KG1 (cell line): Measurements from ENCODE around the gene FIGN.

ENCODE experiments used
- DNase-seq: peaks from one replicate; lab custom pipeline; 2025; lab: John Stamatoyannopoulos, UW

FIGN gene

GRCh38 chr2:163662141-163662780, 73.5 kb downstream of the FIGN start:
- no peak for DNase-seq

- DNase-seq, result no peak
These were observed 76.6 kb downstream of the FIGN start for GRCh38 chr2:163659224-163659623.

GRCh38 chr2:163658556-163658955, 77.3 kb downstream of the FIGN start:
- no peak for DNase-seq

GRCh38 chr2:163657281-163657656, 78.5 kb downstream of the FIGN start:
- DNase-seq, result no peak

GRCh38 chr2:163656622-163657280, 79.1 kb downstream of the FIGN start:
- DNase-seq, result no peak

- no peak for DNase-seq
These were observed 80.1 kb downstream of the FIGN start for GRCh38 chr2:163655667-163656066.

GRCh38 chr2:163652751-163653150, 83.1 kb downstream of the FIGN start:
- no peak for DNase-seq

GRCh38 chr2:163649080-163649479, 86.7 kb downstream of the FIGN start:
- no peak for DNase-seq

- no peak for DNase-seq
These were observed 88.5 kb downstream of the FIGN start for GRCh38 chr2:163647300-163647699.

GRCh38 chr2:163646687-163647086, 89.1 kb downstream of the FIGN start:
- no peak for DNase-seq

GRCh38 chr2:163644238-163644637, 91.6 kb downstream of the FIGN start:
- DNase-seq, result no peak

GRCh38 chr2:163641986-163642385, 93.8 kb downstream of the FIGN start:
- no peak for DNase-seq

- DNase-seq, result no peak
These were observed 95.1 kb downstream of the FIGN start for GRCh38 chr2:163640542-163641193.

- DNase-seq, result no peak
These were observed 97.9 kb downstream of the FIGN start for GRCh38 chr2:163637871-163638270.

GRCh38 chr2:163633291-163633690, 102.5 kb downstream of the FIGN start:
- no peak for DNase-seq

- DNase-seq, result no peak
These were observed 105.0 kb downstream of the FIGN start for GRCh38 chr2:163630836-163631235.

GRCh38 chr2:163626639-163627109, 109.1 kb downstream of the FIGN start:
- no peak for DNase-seq

- no peak for DNase-seq
These were observed 109.6 kb downstream of the FIGN start for GRCh38 chr2:163626208-163626607.

- DNase-seq, result no peak
These were observed 110.2 kb downstream of the FIGN start for GRCh38 chr2:163625632-163626031.

GRCh38 chr2:163621445-163622004, 114.3 kb downstream of the FIGN start:
- no peak for DNase-seq

GRCh38 chr2:163617517-163617916, 118.3 kb downstream of the FIGN start:
- DNase-seq, result no peak

GRCh38 chr2:163613266-163613731, 122.5 kb downstream of the FIGN start:
- no peak for DNase-seq

GRCh38 chr2:163612332-163612731, 123.5 kb downstream of the FIGN start:
- no peak for DNase-seq
